Heart right ventricle (tissue), 16 donors: ENCODE results near the gene VWA5B1. TPM values are rescaled to one million over a fixed set of nuclear protein-coding genes. Genes with fewer than 3 reads are reported as not detected.

Experiments
- ATAC-seq, 8 donors: fragments of 200-7000 bp; cut with Tn5 transposase; one replicate each; pipeline ENCODE4 v1.9.1; 2020; ENCODE audit warnings: mild to moderate bottlenecking in 8 of 8, moderate library complexity in 8 of 8, moderate number of reproducible peaks in 1 of 8
- DNase-seq, 2 donors: peaks; one replicate each; pipeline ENCODE4 v3.0.0-alpha.2; 2020
- H3K27ac ChIP-seq, 10 donors: fragments of 200-600 bp; sonication (generic) in 2 of 10; one replicate each; pipeline versions ENCODE4 v1.5.0 to v1.8.0; 2020 to 2022; ENCODE audit warnings: mild to moderate bottlenecking in 3 of 10
- H3K27me3 ChIP-seq, 7 donors: fragments of 200-600 bp; one replicate each; pipeline ENCODE4 v1.8.0; 2021 to 2022; ENCODE audit warnings: mild to moderate bottlenecking in 2 of 7
- H3K36me3 ChIP-seq, 9 donors: fragments of 200-600 bp; sonication (generic) in 1 of 9; one replicate each; pipeline versions ENCODE4 v1.5.0 to v1.8.0; 2020 to 2022; ENCODE audit warnings: mild to moderate bottlenecking in 2 of 9
- H3K4me1 ChIP-seq, 9 donors: fragments of 200-600 bp; sonication (generic) in 1 of 9; one replicate each; pipeline versions ENCODE4 v1.5.0 to v1.8.0; 2020 to 2022; ENCODE audit warnings: mild to moderate bottlenecking in 4 of 9
- H3K4me3 ChIP-seq, 10 donors: fragments of 200-600 bp; sonication (generic) in 2 of 10; one replicate each; pipeline versions ENCODE4 v1.5.0 to v1.8.0; 2020 to 2022; ENCODE audit warnings: mild to moderate bottlenecking in 7 of 10, moderate library complexity in 2 of 10
- H3K9me3 ChIP-seq, 11 donors: fragments of 200-600 bp in 10 of 11; sonication (generic) in 2 of 11; one replicate each; pipeline versions ENCODE4 v1.5.0 to v1.8.0; 2013 to 2022; ENCODE audit warnings: mild to moderate bottlenecking in 2 of 11, control low read depth in 1 of 11, moderate library complexity in 1 of 11
- WGBS, 2 donors: extraction: QIAGEN DNeasy Blood & Tissue Kit; methylation state at CpG; one replicate each; pipeline ENCODE4 v1.1.7; 2013; ENCODE audit warnings: inconsistent platforms in 1 of 2; 5-methylcytosine and 5-hydroxymethylcytosine counted together
- intact Hi-C, 10 donors: fragments of 100-400 bp; cut with DNase I; formaldehyde crosslinking; loops; one replicate each; pipeline versions ENCODE4 v1.11.1 to v1.14.2; 2022
- polyA plus RNA-seq, 2 donors: library from polyadenylated mRNA; stranded (reverse); fragments of 200-250 nt; gene quantifications; one replicate each; pipeline ENCODE4 v1.2.3, GENCODE V29; 2013
- total RNA-seq, 10 donors: library from RNA; stranded (reverse); fragmentation: NEBNext Ultra II Directional in 3 of 10; extraction: Animal tissue kit (Norgen Biotek cat#: 25700) in 3 of 10; gene quantifications; one replicate each; pipeline versions ENCODE4 v1.2.1 to v1.2.4, GENCODE V29; 2021 to 2023
- TF ChIP-seq, protein P1 (sequence below), 9 donors: fragments of 200-600 bp; sonication (generic) in 2 of 9; IDR thresholded peaks; one replicate each; pipeline versions ENCODE4 v1.5.0 to v1.8.0; 2021 to 2022; ENCODE audit warnings: antibody characterized with exemption in 9 of 9, mild to moderate bottlenecking in 5 of 9, moderate library complexity in 1 of 9
- donor health status: Arrhythmogenic right ventricular cardiomyopathy.
- donor health status: ischemic (EF 13 %, LVEDD 7.1; RV severe dilation, severe dysfunction).
- donor health status: healthy with polysubstance abuse.
- donor health status: DM: no; HTN: yes; CAD: no.
- donor health status: DM: no; HTN: no; CAD: no.
- donor health status: ischemic (EF 25% LVEDD 6.9; RV normal size, moderate dysfunction).
- donor health status: ischemic (EF 25% LVEDD 5.7; RV mildly dilated, moderate dysfunction).
- donor health status: healthy.
- donor health status: DM: yes; HTN: yes; CAD: no.
- donor health status: Ischemic cardiomyopathy.
- donor health status: ischemic (EF 35%, LVEDD 5.7; RV mildly dilated, moderate dysfunction).
- donor health status: nonischemic (EF 11% LVEDD 7.7; RV severe dilation, severe dysfunction).
- donor health status: DM: yes; HTN: yes; CAD: no.
- donor health status: PGD.
- donor health status: ischemic (EF 29% LVEDD 5.4; RV normal size, mild dysfunction).
- donor health status: nonischemic (EF 23%, LVEDD 6.1; RV moderate dilation, normal function).

VWA5B1 gene
- total and polyA plus RNA-seq, 12 donors, result 0.03 to 1.2 (median 0.18) TPM; not detected in 9

DNA sequence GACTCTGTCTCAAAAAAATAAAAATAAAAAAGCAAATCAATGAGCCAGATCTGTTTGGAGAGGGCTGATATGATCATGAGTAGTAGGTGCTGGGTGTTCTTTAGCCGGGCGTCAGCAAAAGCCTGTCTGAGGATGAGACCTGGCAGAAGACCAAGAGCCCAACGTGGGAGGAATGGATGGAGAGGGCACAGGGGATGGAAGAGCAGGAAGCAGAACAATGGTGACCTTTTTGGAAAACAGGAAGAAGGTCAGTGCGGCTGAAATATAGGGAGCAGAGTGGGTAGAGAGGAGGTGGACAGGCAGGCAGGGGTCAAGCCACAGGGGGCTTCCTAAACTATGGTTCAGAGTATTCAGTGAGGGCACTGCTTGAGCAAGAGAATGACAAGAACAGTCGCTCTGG is 30.9 kb downstream of the VWA5B1 start:
- TF ChIP-seq, protein P1, sequence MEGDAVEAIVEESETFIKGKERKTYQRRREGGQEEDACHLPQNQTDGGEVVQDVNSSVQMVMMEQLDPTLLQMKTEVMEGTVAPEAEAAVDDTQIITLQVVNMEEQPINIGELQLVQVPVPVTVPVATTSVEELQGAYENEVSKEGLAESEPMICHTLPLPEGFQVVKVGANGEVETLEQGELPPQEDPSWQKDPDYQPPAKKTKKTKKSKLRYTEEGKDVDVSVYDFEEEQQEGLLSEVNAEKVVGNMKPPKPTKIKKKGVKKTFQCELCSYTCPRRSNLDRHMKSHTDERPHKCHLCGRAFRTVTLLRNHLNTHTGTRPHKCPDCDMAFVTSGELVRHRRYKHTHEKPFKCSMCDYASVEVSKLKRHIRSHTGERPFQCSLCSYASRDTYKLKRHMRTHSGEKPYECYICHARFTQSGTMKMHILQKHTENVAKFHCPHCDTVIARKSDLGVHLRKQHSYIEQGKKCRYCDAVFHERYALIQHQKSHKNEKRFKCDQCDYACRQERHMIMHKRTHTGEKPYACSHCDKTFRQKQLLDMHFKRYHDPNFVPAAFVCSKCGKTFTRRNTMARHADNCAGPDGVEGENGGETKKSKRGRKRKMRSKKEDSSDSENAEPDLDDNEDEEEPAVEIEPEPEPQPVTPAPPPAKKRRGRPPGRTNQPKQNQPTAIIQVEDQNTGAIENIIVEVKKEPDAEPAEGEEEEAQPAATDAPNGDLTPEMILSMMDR (IDR thresholded peaks at IDR 0.05), result no peak
- H3K27ac ChIP-seq, result no peak overlapping the region
- WGBS, 2 donors, result 37 to 45% methylated on average over 5 of the region's 5 CpGs
- peak in 2 of 8 donors; percentile 26 to 36 for ATAC-seq
- no peak overlapping the region for H3K4me3 ChIP-seq
- peaks cover 0 to 24% (median 12%) of the 10 kb centered on the region in 9 donors for H3K4me1 ChIP-seq
- peaks cover 0 to 10% (median 0%) of the 10 kb centered on the region in 7 donors for H3K27me3 ChIP-seq
- no peak for DNase-seq
- H3K36me3 ChIP-seq, result no peaks in the 10 kb centered on the region
- intact Hi-C loops, result no loop called here
- no peaks in the 10 kb centered on the region for H3K9me3 ChIP-seq

DNA sequence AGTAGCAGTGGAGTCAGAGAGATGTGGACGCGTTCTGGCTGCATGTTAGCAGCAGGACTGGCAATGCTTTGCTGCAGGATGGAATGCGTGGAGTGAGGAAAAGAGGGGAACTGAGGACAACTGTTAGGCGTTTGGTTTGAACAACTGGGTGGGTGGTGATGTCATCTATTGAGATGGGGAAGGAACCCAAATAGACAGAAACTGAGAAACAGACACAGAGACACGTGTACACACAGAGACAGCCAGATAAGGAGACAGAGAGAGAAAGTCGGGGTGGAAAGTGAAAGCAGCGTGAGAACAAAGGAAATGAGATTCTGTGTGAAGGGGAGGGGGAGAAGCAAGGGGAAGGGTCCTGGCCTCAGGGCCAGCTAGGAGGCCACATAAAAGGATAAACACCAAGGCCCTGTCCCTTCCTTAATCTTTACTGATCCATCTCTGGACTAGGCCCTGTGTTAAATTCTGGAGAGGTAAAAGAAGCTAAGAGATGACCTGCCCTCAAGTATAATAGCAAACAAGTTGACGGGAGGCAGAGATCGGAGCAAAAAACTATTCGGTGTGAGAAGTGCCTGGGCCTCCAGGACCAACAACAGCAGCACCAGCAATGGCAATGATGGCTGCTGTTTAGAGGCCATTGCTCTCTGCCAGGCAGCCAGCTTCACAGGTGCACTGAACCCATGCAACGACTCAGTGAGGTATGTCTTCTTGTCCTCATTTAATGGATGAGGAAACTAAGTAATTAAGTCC is 31.6 kb downstream of the VWA5B1 start:
- no peaks in the 10 kb centered on the region for H3K9me3 ChIP-seq
- 52 to 60% methylated on average over 11 of the region's 11 CpGs for WGBS, 2 donors
- no peaks in the 10 kb centered on the region for H3K36me3 ChIP-seq
- TF ChIP-seq, protein P1 (IDR thresholded peaks at IDR 0.05), result no peak
- peak in 1 of 8 donors; percentile 33 for ATAC-seq
- intact Hi-C loops, result no loop called here
- DNase-seq, result no peak
- H3K27ac ChIP-seq, result no peak overlapping the region
- H3K4me1 ChIP-seq, result peaks cover 0 to 24% (median 12%) of the 10 kb centered on the region in 9 donors
- no peak overlapping the region for H3K4me3 ChIP-seq
- peaks cover 0 to 10% (median 0%) of the 10 kb centered on the region in 7 donors for H3K27me3 ChIP-seq

DNA sequence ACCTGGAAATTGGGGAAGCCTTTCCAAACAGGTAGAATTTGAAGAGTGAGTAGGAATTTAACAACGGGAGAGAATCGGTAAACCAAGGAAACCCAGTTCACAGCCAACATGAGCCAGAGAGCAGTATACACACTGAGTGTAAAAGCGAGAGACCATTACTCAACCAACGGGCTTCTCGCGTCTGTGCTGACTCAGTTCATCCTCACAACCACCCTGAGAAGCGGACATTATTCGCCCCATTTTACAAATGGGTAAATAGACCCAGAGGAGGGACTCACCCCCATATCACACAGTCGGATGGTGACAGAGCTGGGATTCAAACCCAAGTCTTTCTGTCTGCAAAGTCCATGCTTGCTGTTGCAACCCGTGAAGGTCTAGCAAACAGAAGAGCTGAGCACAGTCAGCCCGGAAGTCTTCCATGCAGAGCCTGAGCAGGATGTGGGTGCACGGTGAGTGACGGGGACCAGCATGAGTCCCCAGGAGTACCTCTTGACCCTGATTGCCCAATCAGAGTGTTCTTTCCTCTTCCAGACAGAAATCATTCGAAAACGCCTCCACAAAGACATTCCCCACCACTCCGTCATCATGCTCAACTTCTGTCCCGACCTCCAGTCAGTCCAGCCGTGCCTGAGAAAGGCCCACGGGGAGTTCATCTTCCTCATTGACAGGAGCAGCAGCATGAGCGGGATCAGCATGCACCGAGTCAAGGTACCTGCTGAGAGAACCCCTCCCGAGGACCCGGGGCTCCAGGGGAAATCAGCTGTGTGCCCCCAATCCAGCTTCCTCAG is 32.3 kb downstream of the VWA5B1 start:
- H3K9me3 ChIP-seq, result no peaks in the 10 kb centered on the region
- no peak for ATAC-seq

DNA sequence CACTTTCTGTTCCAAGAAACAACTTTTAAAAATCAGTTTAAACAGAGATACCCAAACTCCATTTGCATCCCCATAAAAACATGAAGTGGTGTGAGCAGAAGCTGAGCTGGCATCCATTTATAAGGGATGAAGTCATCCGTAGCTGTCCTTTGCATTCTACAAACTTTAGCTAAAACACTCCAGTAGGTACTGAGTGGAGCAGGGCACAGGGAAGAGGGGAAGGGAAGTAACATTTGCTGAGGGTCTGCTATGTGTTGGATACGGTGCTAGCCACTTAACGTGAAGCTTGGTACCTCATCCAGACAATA is 32.9 kb downstream of the VWA5B1 start:
- TF ChIP-seq, protein P1 (IDR thresholded peaks at IDR 0.05), result no peak
- H3K9me3 ChIP-seq, result no peaks in the 10 kb centered on the region
- WGBS, 2 donors, result 90 to 92% methylated on average over 3 of the region's 3 CpGs
- no peak for DNase-seq
- no peak overlapping the region for H3K4me3 ChIP-seq
- ATAC-seq, result no peak
- intact Hi-C loops, result no loop called here
- peaks cover 0 to 24% (median 12%) of the 10 kb centered on the region in 9 donors for H3K4me1 ChIP-seq
- peaks cover 0 to 10% (median 0%) of the 10 kb centered on the region in 7 donors for H3K27me3 ChIP-seq
- no peaks in the 10 kb centered on the region for H3K36me3 ChIP-seq
- no peak overlapping the region for H3K27ac ChIP-seq

More for the DNA sequence above, 32.3 kb downstream of the VWA5B1 start:
- TF ChIP-seq, protein P1 (IDR thresholded peaks at IDR 0.05), result no peak
- intact Hi-C loops, result no loop called here
- Histone ChIP-seq H3K27me3 (peaks cover 0 to 10% (median 0%) of the 10 kb centered on the region in 7 donors), H3K27ac (no peak overlapping the region), H3K36me3 (no peaks in the 10 kb centered on the region), H3K4me1 (peaks cover 0 to 24% (median 12%) of the 10 kb centered on the region in 9 donors), H3K4me3 (no peak overlapping the region)
- DNase-seq, result no peak
- WGBS, 2 donors, result 89 to 91% methylated on average over 23 of the region's 23 CpGs
